HEK293T (cell line): ENCODE data around the gene PROK1.

Experiments used
- CTCF ChIA-PET: fragments of 350-600 bp; formaldehyde crosslinking; extraction: SDS; loops from one replicate; lab custom pipeline; 2021; ENCODE audit warnings: antibody characterized with exemption, inconsistent platforms; lab: Yijun Ruan, JAX
- POLR2A ChIA-PET: fragments of 350-600 bp; formaldehyde crosslinking; extraction: SDS; loops from one replicate; lab custom pipeline; 2020; ENCODE audit warnings: antibody characterized with exemption, inconsistent platforms; lab: Yijun Ruan, JAX
- DNase-seq: peaks from one replicate; pipeline ENCODE4 v3.0.0; 2012; ENCODE audit warnings: mixed read lengths; ENCODE audit errors: extremely low spot score
- ARNT ChIP-seq: fragments of 450-650 bp; IDR thresholded peaks from 2 replicates; pipeline ENCODE4 v1.6.1; 2017; ENCODE audit warnings: mild to moderate bottlenecking
- BHLHE40 ChIP-seq: fragments of 450-650 bp; IDR thresholded peaks from 2 replicates; pipeline ENCODE4 v1.6.1; 2016; ENCODE audit warnings: mild to moderate bottlenecking, moderate library complexity, borderline replicate concordance
- CTBP1 ChIP-seq: fragments of 450-650 bp; IDR thresholded peaks from 2 replicates; pipeline ENCODE4 v1.6.1; 2016; ENCODE audit warnings: borderline replicate concordance
- ELF4 ChIP-seq: fragments of 450-650 bp; IDR thresholded peaks from 2 replicates; pipeline ENCODE4 v1.6.1; 2017; ENCODE audit warnings: antibody characterized with exemption
- FOXA1 ChIP-seq: fragments of 450-650 bp; IDR thresholded peaks from 2 replicates; pipeline ENCODE4 v1.6.1; 2016; ENCODE audit warnings: mild to moderate bottlenecking
- FOXK2 ChIP-seq: fragments of 450-650 bp; IDR thresholded peaks from 2 replicates; pipeline ENCODE4 v1.6.1; 2016; ENCODE audit warnings: mild to moderate bottlenecking
- FOXM1 ChIP-seq: fragments of 450-650 bp; IDR thresholded peaks from 2 replicates; pipeline ENCODE4 v1.6.1; 2017; ENCODE audit warnings: mild to moderate bottlenecking, borderline replicate concordance
- HDGF ChIP-seq: fragments of 450-650 bp; IDR thresholded peaks from 2 replicates; pipeline ENCODE4 v1.6.1; 2017; ENCODE audit warnings: antibody characterized with exemption, borderline replicate concordance
- L3MBTL2 ChIP-seq: fragments of 450-650 bp; conservative IDR thresholded peaks from 2 replicates; pipeline ENCODE4 v1.6.1; 2016; ENCODE audit warnings: mild to moderate bottlenecking
- LEF1 ChIP-seq: fragments of 450-650 bp; IDR thresholded peaks from 2 replicates; pipeline ENCODE4 v1.6.1; 2017; ENCODE audit warnings: mild to moderate bottlenecking, borderline replicate concordance
- NFRKB ChIP-seq: fragments of 450-650 bp; IDR thresholded peaks from 2 replicates; pipeline ENCODE4 v1.6.1; 2016; ENCODE audit warnings: mild to moderate bottlenecking, moderate library complexity
- PKNOX1 ChIP-seq: fragments of 450-650 bp; IDR thresholded peaks from 2 replicates; pipeline ENCODE4 v1.6.1; 2016
- SP1 ChIP-seq: fragments of 450-650 bp; IDR thresholded peaks from 2 replicates; pipeline ENCODE4 v1.6.1; 2017
- SUZ12 ChIP-seq: fragments of 450-650 bp; IDR thresholded peaks from 2 replicates; pipeline ENCODE4 v1.6.1; 2016; ENCODE audit warnings: mild to moderate bottlenecking
- TARDBP ChIP-seq: fragments of 450-650 bp; IDR thresholded peaks from 2 replicates; pipeline ENCODE4 v1.6.1; 2016
- ZNF384 ChIP-seq: fragments of 450-650 bp; IDR thresholded peaks from 2 replicates; pipeline ENCODE4 v1.6.1; 2016

The PROK1 gene

GRCh38 chr1:110460253-110461220 lies 9.6 kb downstream of the PROK1 start:
- ChIA-PET CTCF (interaction anchor here (0.5 to 2.8 kb wide), 39 partner anchors 10 to 408 kb away, joined by 3 to 64 read pairs (median 4); partner anchors contain the start of genes KCNC4, LAMTOR5, PROK1 and RBM15), POLR2A (interaction anchor here (0.6 to 2.0 kb wide), 5 partner anchors 35 to 252 kb away, joined by 3 to 11 read pairs (median 7); partner anchors contain the start of gene RBM15)
- DNase-seq = peak; percentile 86
- no peak for TF ChIP-seq NFRKB
- TF ChIP-seq BHLHE40 = no peak
- no peak for TF ChIP-seq PKNOX1
- TF ChIP-seq FOXK2 = no peak
- TF ChIP-seq ARNT = no peak
- TF ChIP-seq SP1 = no peak
- no peak for TF ChIP-seq TARDBP
- TF ChIP-seq SUZ12 = no peak
- no peak for TF ChIP-seq HDGF
- TF ChIP-seq FOXA1 = no peak
- no peak for TF ChIP-seq FOXM1
- TF ChIP-seq ZNF384 = no peak
- no peak for TF ChIP-seq L3MBTL2
- no peak for TF ChIP-seq LEF1
- no peak for TF ChIP-seq ELF4
- TF ChIP-seq CTBP1 = no peak

GRCh38 chr1:110462093-110462492 lies 11.1 kb downstream of the PROK1 start:
- CTCF ChIA-PET = interaction anchor here (1.2 to 1.7 kb wide), 2 partner anchors 34 to 254 kb away, joined by 5 to 8 read pairs; no protein-coding TSS in a partner anchor

GRCh38 chr1:110462964-110463363 lies 12.0 kb downstream of the PROK1 start:
- ChIA-PET POLR2A (no interaction called here), CTCF (interaction anchor here (0.5 to 4.0 kb wide), 7 partner anchors 33 to 266 kb away, joined by 3 to 38 read pairs (median 7); no protein-coding TSS in a partner anchor)
- no peak for DNase-seq

More at GRCh38 chr1:110462093-110462492, 11.1 kb downstream of the PROK1 start:
- POLR2A ChIA-PET = no interaction called here
- TF ChIP-seq NFRKB = no peak
- no peak for TF ChIP-seq FOXA1
- TF ChIP-seq SP1 = no peak
- TF ChIP-seq HDGF = no peak
- TF ChIP-seq ELF4 = no peak
- no peak for TF ChIP-seq PKNOX1
- TF ChIP-seq TARDBP = no peak
- no peak for TF ChIP-seq SUZ12
- no peak for TF ChIP-seq FOXK2
- TF ChIP-seq CTBP1 = no peak
- DNase-seq = no peak

GRCh38 chr1:110463725-110464124 lies 12.8 kb downstream of the PROK1 start:
- ChIA-PET POLR2A (no interaction called here), CTCF (interaction anchor here (0.5 to 4.0 kb wide), 8 partner anchors 33 to 267 kb away, joined by 3 to 38 read pairs (median 5); no protein-coding TSS in a partner anchor)
- TF ChIP-seq FOXA1 (no peak), PKNOX1 (no peak), ELF4 (no peak), FOXK2 (no peak), NFRKB (no peak), CTBP1 (no peak), ZNF384 (no peak), SUZ12 (no peak), HDGF (no peak), LEF1 (no peak), BHLHE40 (no peak), ARNT (no peak), TARDBP (no peak), SP1 (no peak)
- DNase-seq = no peak

More at GRCh38 chr1:110462964-110463363, 12.0 kb downstream of the PROK1 start:
- no peak for TF ChIP-seq BHLHE40

GRCh38 chr1:110464340-110464739 lies 13.4 kb downstream of the PROK1 start:
- no peak for DNase-seq
- CTCF ChIA-PET = interaction anchor here (0.6 to 4.0 kb wide), 6 partner anchors 32 to 268 kb away, joined by 3 to 38 read pairs (median 6); no protein-coding TSS in a partner anchor
- TF ChIP-seq BHLHE40 (no peak), TARDBP (no peak), L3MBTL2 (no peak), ARNT (no peak), LEF1 (no peak), HDGF (no peak), SUZ12 (no peak), ZNF384 (no peak), NFRKB (no peak), FOXA1 (no peak)
- POLR2A ChIA-PET = no interaction called here
